Ammon's horn (tissue), 1 donor: ENCODE data around the gene EBF4.
A peak's percentile ranks its signal among the peaks of the same experiment; 100 is the strongest.
"Not testable (repeated sequence)": the region's sequence is repeated elsewhere in the genome, so short reads cannot be mapped to it uniquely, and the experiment has no call there.

Experiments
- DNase-seq: peaks from one replicate; pipeline ENCODE4 v3.0.0-alpha.2; 2016; ENCODE audit warnings: low spot score

Gene EBF4

GRCh38 chr20:2673453-2673852, 19.1 kb upstream of the EBF4 start:
- DNase-seq: no peak

DNA sequence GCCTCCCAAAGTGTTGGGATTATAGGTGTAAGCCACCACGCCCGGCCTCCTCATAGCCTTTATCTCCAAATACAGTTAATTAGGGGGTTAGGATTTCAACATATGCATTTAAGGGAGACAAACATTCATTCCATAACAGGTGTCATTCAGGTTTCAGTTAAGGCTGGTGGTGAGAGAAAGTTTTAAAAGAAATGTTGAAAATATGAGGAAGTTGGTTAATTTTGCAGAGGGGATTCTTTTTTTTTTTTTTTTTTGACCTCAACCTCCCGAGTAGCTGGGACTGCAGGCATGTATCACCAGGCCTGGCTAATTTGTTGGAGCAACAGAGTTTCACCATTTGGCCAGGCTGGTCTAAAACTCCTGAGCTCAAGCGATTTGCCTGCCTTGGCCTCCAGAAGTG, 12.5 kb upstream of the EBF4 start:
- DNase-seq: no peak

- DNase-seq: not testable (repeated sequence)
These were observed 10.5 kb upstream of the EBF4 start for GRCh38 chr20:2682040-2682439.

DNA sequence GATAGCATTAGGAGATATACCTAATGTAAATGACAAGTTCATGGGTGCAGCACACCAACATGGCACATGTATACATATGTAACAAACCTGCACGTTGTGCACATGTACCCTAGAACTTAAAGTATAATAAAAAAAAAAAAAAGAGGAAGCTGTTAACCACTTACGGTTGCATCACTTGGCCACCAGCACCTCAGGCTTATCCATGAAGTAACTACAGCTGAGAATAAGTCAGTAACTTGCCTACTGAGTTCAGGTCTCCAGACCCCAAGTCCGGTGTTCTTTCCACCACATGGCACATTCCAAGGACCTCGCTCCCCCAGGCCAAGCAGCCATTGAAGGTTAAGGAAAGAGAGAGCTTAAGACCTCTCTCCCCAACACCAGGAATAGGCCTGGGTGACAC, 7.8 kb upstream of the EBF4 start:
- not testable (repeated sequence) for DNase-seq

GRCh38 chr20:2687514-2687913, 5.1 kb upstream of the EBF4 start:
- DNase-seq: no peak

DNA sequence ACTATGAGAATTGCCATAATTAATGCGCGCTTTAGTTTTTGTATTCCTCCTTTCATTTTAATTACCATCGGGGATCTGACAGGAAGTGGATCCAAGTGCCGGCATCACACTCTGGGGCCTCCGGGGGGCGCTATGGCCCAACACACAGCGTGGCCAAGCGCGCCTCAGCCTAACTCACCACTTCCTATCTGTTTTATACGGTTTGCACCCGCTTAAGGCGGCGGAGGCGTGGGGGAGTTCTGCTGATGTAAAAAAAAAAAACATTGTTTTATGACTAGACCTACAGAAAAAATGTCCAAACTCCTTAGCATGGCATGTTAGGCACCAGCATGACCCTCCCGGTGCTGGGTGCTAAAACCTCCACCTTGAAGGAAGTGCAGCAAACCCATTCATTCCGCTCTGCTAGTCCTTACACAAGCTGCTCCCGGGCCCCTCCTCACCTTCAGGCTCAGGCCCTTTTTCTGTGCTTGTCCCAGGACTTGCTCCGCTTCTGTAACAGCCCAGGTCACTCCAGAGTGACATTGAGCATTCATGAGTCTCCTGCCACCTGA, 4.5 kb upstream of the EBF4 start:
- peak; percentile 65 for DNase-seq

GRCh38 chr20:2690213-2690612, 2.4 kb upstream of the EBF4 start:
- no peak for DNase-seq

GRCh38 chr20:2690718-2691117, 1.9 kb upstream of the EBF4 start:
- no peak for DNase-seq

- no peak for DNase-seq
These were observed 1.5 kb upstream of the EBF4 start for GRCh38 chr20:2691127-2691526.

GRCh38 chr20:2691663-2692035, 931 bp upstream of the EBF4 start:
- DNase-seq: no peak

DNA sequence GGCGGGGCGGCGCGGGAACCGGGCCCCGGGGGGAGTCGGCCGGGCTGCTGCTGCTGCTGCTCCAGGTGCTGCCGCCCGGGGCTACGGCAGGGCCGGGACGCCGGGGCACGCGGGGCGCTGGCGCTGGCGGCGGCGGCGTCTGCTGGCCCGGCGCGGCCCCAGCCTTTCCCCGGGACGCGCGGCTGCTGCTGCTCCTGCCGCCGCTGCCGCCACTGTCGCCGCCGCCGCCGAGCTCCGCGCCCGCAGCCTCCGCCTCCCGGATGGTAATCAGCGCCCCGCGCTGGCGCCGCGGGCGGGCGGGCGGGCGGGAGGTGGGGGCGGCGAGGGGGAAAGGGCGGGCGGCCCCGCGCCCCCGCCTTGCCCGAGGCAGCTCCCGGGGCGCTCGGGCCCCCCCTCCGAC, 306 bp downstream of the EBF4 start:
- no peak for DNase-seq

- peak; percentile 34 for DNase-seq
These were observed 867 bp downstream of the EBF4 start for GRCh38 chr20:2693286-2694007.

DNA sequence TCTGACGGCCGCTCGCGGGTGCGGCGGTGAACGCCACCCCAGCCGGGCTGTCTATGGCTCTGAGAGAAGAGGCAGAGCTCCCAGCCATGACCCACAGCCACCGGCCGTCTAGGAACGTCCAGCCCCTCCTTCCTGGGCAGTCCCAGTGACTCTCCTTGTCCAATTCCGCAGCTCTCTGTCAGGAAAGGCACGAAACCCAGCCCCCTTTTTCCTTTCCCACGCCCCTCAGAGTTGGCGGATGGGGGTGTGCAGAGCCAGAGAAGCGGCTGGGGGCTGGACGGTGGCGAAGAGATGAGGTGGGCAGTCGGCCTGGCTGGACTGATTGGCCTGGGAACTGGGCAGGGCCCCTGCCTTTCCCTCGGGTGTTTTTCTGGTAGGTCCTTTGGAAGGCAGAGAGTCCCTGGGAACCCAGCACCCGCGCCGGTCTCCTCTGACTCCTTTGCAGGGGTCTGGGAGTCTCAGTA, 1.5 kb downstream of the EBF4 start:
- no peak for DNase-seq

DNA sequence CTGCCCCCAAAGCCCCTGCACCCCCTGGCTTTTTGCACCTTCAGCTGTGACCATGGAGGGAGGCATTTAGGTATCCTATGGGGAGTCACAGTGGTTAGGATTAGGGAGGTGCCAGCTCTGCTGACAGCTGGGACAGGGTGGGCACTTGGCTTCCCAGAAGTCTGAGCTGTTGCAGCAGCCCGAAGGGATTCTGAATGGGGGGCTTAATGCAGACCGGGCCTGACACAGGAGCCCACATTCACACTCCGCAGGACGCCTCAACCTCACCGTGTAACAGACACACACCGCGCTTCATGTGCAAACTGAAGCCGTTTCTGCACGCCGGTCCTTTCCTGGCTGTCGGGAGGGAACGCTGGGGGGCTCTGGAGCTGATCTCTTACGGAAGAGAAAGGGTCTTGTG, 1.9 kb downstream of the EBF4 start:
- DNase-seq: no peak

DNA sequence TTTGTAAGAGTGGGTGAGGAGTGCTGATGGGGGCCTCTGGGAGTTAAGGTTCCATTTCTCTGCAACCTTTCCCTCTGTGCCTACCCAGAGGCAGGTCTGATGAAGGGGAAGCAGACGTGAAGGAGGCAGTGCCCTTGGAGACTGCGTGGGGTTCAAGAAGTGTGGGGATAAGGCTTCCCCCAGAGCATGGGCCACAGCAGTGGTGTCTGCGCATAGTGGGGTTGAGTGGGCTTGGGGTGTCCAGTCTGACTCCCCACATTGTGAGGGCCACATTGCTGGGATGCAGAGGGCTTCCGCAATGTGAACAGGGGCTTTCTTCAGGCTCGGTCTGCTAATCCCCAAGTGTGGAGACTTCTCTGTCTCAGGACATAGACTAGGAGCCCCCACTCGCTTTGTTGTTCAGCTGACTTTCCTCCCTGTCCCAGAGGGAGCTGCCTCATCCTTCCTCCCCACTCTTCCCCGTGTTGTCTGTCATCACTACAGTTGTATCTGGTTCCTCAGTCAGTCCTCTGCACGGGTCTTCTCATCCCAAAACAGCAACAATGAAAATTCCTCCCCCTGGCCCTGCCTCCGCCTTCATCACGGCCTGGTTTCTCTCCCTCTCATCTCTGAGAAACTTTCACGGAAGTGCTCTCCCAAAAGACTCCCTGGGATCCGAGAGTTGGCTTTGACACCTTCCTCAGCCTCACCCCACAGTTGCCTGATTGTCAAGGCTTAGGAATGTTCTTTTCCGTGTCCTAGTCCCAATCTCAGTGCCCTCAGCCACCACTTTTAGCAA, 2.8 kb downstream of the EBF4 start:
- no peak for DNase-seq

DNA sequence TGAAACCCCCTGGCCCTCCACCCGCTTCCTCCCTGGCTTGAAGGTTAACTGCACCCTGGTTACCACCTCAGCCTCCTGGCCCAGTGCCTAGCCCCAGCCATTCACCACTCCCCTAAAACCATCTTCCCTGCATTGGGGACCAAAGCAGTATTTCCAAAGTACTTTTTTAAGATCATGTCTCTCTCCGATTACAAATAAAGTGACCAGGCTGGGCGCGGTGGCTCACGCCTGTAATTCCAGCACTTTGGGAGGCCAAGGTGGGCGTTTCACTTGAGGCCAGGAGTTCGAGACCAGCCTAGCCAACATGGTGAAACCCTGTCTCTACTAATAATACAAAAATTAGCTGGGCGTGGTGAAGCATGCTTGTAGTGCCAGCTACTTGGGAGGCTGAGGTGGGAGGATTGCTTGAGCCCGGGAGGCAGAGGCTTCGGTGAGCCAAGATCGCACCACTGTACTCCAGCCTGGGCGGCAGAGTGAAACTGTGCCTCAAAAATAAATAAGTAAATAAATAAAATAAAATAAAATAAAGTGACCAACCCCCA, 3.5 kb downstream of the EBF4 start:
- DNase-seq: not testable (repeated sequence)

GRCh38 chr20:2696646-2697045, 4.1 kb downstream of the EBF4 start:
- DNase-seq: no peak

DNA sequence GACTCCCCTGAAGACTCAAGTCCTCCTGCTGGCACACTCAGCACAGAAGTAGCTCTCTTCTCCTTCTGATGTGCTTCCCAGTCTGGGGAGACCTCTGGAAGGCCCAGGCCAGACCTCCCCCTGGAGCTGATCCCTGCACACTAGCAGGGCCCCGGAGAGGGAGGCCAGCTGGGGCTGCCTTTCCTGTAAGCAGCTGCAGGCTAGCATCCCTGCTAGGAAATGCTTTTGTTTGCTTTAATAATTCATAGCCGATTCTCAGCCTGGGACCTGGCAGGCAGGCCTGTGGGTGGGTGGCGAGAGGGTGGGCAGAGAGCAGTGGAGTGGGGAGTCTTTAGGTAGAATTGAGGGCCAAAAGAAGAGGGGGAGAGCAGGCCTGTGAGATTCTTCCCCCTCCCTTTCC, 5.2 kb downstream of the EBF4 start:
- no peak for DNase-seq

DNA sequence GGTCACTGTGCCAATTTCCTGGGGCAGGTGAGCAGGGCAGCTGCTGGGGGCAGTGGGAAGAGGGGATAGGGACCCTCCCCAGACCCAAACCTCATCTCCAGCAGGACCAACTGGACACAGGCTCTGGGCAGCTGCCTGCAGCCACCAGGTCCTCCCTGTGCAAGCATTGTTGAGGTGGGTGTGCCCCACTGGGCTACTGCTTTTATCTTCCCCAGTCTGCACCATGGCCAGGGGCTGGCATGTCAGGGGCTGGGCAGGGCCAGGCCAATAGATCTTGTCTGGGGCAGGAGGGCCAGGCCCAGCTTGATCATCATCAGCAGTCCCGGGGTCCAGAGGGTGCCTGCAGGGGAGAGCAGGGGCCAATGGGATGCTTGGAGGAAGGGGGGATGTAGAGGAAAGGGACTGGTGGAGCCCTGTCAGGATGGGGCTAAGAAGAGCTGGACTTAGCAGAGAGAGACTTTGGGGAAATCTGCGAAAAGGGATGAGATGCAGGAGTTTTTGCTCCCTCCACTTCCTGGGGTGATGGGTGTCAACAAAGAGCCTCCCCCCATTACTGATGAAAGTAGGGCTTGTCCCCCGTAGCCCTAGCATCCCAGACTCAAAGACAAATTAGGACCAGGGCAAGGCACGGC, 5.7 kb downstream of the EBF4 start:
- DNase-seq: no peak

- no peak for DNase-seq
These were observed 6.3 kb downstream of the EBF4 start for GRCh38 chr20:2698912-2699311.

DNA sequence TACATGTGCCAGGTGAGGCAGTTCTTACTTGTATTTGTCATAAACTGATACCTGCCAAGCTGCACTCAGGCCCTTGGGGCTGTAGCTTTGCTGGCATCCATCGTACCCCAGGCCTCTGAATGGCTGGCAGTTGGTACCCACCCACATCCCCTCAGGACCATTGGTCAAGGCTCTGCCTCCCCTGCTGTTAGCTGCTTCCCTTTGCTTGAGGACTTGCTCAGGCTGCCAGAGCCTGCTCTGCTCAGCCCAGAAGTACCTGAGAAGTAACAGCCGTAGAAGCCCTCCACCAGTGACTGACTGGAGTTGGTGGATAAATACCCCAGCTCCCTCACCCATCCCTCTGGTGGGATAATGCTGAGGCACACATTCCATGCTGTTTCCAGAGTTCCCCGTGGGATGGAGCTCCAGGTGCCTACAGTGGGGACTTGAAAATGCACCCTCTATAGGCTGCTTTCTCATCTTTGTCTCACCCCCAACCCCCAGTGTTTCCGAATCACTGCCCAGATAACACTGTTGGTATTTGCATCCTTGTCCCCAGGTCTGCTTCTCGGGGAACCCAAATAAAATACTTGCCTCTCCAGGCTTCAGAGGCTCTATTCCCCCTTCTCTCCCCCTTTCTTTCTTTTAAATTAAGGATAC, 7.3 kb downstream of the EBF4 start:
- DNase-seq: no peak
